Glomerular endothelial cell (primary cell): ENCODE measurements around the gene GNG7. TPM values are rescaled to one million over a fixed set of nuclear protein-coding genes. Genes with fewer than 3 reads are reported as not detected.

Source experiments
- DNase-seq: peaks from one replicate; pipeline ENCODE4 v3.0.0-alpha.2; 2011; ENCODE audit warnings: low read depth, low spot score; ENCODE audit errors: extremely low read depth
- total RNA-seq: library from RNA; depleted of rRNA; stranded (reverse); fragments of >200 nt; gene quantifications from 2 replicates; pipeline ENCODE4 v1.2.3, GENCODE V29; 2015

GNG7 gene
- total RNA-seq, result 0.19 and 1.3 TPM in 2 replicates

- DNase-seq, result no peak
Measured at GRCh38 chr19:2702170-2703076, at the start of gene GNG7. Gene GNG7 (minus strand): TSS chr19:2702694. CDS start chr19:2520688, 182,006 bp downstream.

GRCh38 chr19:2751438-2751830, 48.9 kb upstream of the GNG7 start:
- no peak for DNase-seq

GRCh38 chr19:2750808-2751437, 48.4 kb upstream of the GNG7 start:
- DNase-seq, result no peak

DNA sequence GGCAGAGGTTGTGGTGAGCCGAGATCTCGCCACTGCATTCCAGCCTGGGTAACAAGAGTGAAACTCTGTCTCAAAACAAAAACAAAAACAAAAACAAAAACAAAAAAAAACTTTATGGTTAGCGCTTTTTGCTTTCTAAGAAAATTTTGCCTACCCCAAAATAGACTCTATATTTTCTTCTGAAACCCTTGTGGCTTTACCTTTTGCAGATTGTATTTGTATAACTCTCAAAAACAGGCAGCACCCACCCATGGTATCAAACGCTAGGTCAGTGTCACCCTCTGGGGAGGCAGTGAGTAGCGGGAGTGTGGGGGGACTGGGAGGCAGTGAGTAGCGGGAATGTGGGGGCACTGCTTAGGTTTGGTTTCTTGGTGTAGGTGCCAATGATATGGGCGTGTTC, 44.9 kb upstream of the GNG7 start:
- no peak for DNase-seq

DNA sequence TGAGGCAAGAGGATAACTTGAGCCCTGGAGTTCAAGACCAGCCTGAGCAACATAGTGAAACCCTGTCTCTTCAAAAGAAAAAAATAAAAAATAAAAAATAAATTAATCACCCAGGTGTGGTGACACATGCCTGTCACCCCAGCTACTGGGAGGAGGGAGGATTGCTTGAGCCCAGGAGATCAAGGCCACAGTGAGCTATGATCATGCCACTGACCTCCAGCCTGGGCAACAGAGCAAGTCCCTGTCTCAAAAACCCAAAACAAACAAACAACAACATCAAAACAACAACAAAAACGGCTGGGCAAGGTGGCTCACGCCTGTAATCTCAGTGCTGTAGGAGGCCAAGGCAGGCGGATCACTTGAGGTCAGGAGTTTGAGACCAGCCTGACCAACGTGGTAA, 41.6 kb upstream of the GNG7 start:
- no peak for DNase-seq

GRCh38 chr19:2743099-2743498, 40.6 kb upstream of the GNG7 start:
- DNase-seq, result no peak

- DNase-seq, result no peak
Measured at GRCh38 chr19:2740314-2740656, 37.8 kb upstream of the GNG7 start.

- peak; percentile 89 for DNase-seq
Measured at GRCh38 chr19:2739602-2740313, 37.3 kb upstream of the GNG7 start, which contains the start of gene SLC39A3. Gene SLC39A3 (minus strand): TSS chr19:2740017. CDS start chr19:2737257, 2,760 bp downstream.

DNA sequence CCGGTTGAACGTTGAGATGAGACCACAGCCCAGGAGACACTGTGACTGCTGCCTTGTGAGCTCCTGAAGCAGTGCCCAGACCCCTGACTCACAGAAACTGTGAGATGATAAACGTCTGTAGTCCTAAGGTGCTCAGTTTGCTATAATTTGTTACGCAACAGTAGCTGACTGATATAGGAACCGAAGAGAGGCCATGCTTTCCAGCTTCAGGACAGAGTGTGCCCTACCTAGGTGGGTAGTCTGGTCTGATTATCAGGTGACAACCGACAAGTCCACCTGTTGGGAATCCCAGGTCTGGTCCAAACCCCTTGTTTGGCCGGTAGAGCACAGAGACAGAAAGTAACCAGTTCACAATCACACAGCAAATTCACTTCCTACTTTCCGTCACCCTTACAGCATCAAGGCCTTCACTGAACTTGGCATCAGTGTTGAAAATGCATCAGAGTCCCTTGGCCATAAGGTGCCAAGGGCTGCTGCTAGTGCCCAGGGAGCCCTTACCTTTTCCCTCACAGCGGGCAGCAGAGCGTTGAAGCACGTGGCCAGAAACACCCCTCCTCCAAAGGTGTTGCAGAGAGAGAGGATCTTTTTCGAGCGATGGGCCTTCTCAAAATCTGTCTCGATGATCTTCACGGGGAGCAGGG, 34.2 kb upstream of the GNG7 start:
- DNase-seq, result no peak

DNA sequence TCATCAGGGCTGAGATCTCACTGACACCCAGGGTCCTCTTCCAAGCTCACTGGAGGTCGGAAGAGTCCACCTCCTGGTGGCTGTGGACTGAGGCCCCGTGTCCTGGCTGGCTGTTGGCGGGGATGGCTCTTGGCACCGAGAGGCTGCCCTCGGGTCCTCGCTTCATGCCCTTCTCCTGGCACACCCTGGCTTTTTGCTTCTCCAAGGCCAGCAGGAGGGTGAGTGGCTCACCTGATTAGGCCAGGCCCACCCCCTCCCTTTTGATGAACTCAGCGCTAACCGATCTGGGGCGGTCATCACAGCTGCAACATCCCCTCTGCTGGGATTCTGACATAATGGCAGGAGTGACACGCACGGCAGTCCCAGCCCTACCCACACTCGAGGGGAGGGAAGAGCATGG, 32.9 kb upstream of the GNG7 start:
- DNase-seq, result no peak

DNA sequence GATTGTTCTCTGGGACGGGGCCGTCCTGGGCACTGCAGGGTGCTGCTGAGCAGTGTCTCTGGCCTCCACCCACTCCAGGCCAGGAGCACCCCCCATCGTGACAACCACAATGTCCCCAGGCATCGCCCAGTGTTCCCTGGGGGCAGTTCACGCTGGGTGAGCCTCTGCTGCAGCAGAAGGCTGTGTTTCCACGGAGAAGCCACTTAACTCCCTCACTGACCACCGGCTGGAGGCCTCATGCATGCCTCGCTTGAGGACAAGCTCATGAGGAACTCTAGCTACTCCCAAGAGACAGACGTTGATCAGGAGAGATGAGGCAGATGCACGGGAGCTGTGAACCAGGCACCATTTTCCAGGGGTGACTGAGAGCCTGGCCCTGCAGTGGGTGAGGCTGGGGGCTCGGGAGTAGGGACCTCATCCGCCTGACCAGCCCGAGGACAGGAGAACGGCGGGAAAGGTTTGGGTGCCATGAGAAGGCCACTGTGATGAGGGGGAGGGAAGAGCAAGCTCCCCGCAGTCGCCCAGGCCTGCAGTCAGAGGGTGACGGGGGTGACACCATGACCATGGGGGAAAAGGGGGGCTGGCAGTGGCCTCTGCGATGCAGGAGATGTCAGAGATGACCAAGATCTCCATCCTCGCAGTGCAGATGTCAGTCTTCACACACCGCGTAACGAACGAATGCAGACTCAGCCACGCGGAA, 32.2 kb upstream of the GNG7 start:
- no peak for DNase-seq

DNA sequence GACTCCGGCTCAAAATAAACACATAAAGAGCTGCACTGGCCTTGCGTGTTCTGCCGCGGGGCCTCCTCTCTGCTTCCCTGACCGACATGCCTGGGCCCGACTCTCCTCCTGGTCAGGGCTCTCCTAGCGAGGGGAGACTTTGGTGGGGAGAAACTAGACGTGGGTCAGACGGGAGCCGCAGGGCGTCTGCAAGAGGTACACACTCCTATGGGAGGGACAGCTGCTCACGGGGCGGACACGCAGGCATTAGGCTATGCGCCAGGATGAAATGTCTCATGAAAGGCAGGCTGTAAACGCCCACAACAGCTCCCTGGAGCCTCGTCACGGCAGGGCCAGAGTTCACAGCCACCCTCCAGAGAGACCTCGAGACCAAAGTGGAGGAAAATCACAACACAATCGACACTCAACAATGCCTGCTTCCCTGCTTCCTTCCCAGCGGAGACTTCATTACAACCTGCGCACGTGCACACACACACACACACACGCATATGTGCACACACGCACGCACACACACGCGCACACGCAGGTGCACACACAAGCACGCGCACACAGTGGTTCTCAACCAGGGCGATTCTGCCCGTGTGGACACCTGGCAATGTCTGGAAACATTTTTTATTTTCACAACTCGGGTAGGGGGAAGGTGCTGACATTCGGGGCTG, 31.6 kb upstream of the GNG7 start:
- DNase-seq, result no peak

GRCh38 chr19:2732883-2733282, 30.4 kb upstream of the GNG7 start:
- no peak for DNase-seq

DNA sequence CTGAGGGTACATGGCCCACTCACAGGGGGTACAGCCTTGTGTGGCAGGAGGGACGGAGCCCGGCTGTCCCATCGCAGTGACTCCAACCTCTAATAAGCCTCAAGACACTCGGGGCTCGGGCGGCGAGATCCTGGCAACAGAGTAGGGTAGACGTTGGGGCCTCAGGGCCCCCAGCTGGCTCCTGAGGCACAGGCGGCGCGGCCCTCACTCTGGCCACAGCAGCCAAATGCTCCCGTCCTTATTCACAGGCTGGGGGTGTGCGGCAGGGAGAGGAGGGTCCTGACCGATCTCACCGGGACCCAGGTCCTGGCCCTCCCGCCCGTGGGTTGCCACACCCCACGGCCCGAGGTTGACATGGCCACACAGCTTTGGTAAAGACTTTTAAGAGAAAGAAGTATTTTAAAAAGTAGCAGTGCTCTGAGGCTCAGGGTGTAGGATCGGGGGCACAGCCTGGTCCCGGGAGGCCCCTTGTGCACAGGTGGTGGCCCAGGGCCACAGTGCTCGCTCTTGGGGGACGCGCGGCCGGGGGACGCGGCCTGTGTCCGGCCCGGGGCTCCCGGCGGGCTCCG, 29.7 kb upstream of the GNG7 start:
- DNase-seq, result no peak

DNA sequence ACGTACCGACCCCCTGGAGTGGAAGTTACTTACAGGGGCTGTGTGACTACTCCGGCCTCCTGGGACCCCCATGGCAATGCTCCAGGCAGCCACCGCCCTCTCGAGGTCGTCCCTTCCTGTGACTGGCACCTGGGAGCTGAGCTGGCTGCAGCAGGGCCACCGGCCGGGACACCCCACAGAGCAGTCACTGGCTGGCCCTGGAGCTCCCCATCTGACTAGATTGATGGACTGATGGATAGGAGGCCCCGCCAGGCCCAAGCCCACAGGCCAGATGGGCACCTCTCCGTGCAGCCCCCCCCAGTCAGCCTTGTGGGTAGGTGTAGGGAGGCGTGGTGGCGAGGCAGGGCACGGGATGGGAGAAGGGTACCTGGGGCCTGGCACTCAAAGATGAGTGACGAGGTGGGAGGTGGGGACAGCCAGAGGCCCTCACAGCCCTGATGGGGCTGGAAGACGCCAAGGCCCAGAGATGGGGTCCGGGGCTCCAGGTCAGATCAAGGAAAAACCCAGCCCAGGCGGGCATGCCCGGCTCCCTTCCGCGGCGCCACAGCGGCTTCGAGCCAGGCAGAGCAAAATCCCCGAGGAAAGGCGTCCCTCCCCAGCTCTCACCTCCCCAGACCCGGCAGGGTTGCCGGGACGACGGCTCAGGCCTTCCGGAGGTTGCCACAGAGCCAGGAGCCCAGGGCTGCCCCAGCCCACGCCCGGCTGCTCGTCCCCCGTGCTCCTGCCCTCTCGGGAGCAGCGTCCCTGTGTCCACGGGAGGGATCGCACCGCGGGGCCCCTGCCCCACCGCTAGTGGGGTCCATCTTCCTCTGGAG, 28.9 kb upstream of the GNG7 start:
- no peak for DNase-seq

DNA sequence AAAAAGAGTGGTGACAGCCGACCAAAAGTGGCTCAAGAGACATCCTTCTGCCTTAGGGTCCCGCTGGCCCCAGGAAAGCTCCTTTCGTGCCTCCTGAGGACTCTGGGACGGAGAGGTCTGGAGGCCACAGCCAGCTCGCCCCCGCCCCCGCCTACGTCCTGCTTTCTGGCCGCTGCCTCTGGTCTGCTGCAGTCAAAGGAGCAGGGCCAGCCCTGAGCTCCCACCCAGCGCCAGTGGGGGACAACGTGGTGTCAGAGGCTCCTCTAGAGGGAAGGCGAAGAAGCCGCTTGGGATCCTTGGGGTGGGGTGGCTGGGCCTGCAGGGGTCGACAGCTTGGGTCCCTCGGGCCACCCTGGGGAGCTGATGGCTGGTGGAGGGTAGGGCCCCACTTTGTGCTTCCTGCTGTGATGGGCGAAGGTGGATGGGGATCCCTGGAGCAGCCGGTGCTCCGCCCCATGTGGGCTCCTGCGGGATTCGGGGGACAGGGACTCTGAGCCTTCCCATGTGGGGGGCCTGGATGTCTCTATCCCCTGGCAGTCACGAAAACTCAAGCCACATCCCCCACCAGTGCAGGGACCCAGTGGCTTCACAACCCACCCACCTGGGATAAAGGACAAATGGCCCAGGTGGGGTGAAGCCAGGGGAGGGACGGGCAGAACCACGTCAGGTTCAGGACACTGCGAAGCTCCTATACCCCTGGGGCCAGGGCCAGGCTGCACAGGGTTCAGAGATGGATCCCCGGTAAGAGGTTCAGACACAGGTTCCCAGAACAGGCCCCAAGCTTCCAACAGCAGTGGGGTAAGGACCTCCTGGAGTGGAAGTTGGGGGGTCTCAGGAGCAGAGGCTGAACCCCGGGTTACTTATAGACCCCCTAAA, 27.7 kb upstream of the GNG7 start:
- no peak for DNase-seq

GRCh38 chr19:2728783-2729387, 26.4 kb upstream of the GNG7 start:
- no peak for DNase-seq

- no peak for DNase-seq
Measured at GRCh38 chr19:2727640-2727944, 25.1 kb upstream of the GNG7 start.
